IPS DF 6.9 (cell line): ENCODE data around the gene TRANK1.
"Not testable (repeated sequence)": the region's sequence is repeated elsewhere in the genome, so short reads cannot be mapped to it uniquely, and the experiment has no call there.

ENCODE experiments used
- DNase-seq: peaks from one replicate; pipeline ENCODE4 v3.0.0-alpha.2; 2013; ENCODE audit warnings: low read depth, low spot score
- H3K27ac ChIP-seq: one replicate; pipeline ENCODE4 v1.5.1; 2013; ENCODE audit warnings: low read length, control low read depth
- H3K27me3 ChIP-seq: 2 replicates; pipeline ENCODE4 v1.6.1; 2013; ENCODE audit warnings: mild to moderate bottlenecking, low read length; ENCODE audit not compliant: control insufficient read depth, insufficient read depth
- H3K36me3 ChIP-seq: 2 replicates; pipeline ENCODE4 v1.6.1; 2013; ENCODE audit warnings: low read length; ENCODE audit not compliant: control insufficient read depth, insufficient read depth
- H3K4me1 ChIP-seq: 2 replicates; pipeline ENCODE4 v1.6.1; 2013; ENCODE audit warnings: low read length; ENCODE audit not compliant: control insufficient read depth, insufficient read depth
- H3K4me3 ChIP-seq: 2 replicates; pipeline ENCODE4 v1.5.1; 2013; ENCODE audit warnings: mild to moderate bottlenecking, low read length
- H3K9me3 ChIP-seq: 2 replicates; pipeline ENCODE4 v1.6.1; 2013; ENCODE audit warnings: low read length, inconsistent platforms; ENCODE audit not compliant: control insufficient read depth, insufficient read depth
- WGBS: extraction: QIAGEN DNeasy Blood & Tissue Kit; methylation state at CpG from one replicate; pipeline ENCODE4 v1.1.7; 2013; ENCODE audit warnings: mixed read lengths, missing lambda C conversion rate; ENCODE audit not compliant: insufficient read length, insufficient coverage; 5-methylcytosine and 5-hydroxymethylcytosine counted together

The TRANK1 gene

DNA sequence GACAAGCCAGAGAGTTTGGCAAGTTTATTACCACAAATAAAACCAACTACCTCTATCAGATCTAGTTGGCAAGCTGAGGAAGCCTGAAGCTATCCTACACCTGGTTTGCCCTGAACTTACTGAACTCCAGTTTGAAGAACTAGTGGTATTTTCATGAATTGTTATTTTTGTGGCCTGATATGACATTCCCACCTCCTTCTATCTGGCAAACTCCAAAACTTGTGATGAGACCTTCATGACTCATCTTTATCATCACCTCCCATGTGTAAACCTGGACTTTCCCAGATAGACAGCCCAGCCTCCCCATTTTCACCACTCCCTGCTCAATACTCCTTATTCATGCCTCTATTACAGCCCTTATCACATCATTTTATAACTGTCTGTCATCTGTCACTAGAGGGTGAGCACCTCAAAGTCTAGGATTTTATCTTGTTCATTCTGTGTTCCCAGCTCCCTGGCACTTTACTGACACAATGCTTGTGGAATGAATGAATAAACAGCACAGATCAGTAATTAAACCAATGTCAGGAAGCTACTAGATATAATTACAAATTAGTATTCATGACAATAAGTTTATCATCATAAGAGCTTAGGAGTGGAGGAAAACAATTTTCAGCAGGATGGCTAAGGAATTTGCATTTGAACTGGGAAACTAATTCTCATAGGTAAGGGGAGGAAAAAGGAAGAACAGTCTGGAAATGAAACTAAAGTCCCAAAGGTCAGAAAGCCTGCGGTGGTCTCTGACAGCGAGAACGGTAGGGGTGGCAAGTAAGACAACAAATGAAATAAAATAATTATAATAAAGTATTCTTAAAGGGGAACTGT, 13.2 kb upstream of the TRANK1 start:
- no peaks in the 10 kb centered on the region for H3K36me3 ChIP-seq
- H3K4me3 ChIP-seq = no peak overlapping the region
- no peaks in the 10 kb centered on the region for H3K9me3 ChIP-seq
- H3K27me3 ChIP-seq = no peaks in the 10 kb centered on the region
- H3K4me1 ChIP-seq = no peaks in the 10 kb centered on the region
- H3K27ac ChIP-seq = no peak overlapping the region
- no CpG with 5 or more reads among the region's 3 CpGs for WGBS
- no peak for DNase-seq

DNA sequence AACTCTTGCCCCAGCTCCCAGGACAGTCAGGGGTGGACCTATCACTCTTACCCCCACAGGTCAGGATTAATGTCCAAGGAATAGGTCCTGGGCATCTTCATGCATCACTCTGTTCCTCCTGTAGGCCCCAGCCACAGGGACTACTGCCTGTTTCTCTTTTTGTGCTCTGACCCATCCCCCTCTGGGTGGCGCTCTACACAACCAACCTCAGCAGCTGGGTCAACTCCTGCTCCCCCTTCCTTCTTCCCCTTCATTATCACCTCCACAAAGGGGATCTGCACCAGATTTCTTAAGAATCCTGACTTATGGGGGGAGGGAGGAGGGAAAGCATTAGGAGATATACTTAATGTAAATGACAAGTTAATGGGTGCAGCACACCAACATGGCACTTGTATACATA, 12.2 kb upstream of the TRANK1 start:
- no peak overlapping the region for H3K27ac ChIP-seq
- H3K4me3 ChIP-seq = no peak overlapping the region
- H3K9me3 ChIP-seq = no peaks in the 10 kb centered on the region
- no CpG with 5 or more reads among the region's 1 CpG for WGBS
- H3K27me3 ChIP-seq = no peaks in the 10 kb centered on the region
- H3K4me1 ChIP-seq = no peaks in the 10 kb centered on the region
- H3K36me3 ChIP-seq = no peaks in the 10 kb centered on the region
- DNase-seq = no peak

DNA sequence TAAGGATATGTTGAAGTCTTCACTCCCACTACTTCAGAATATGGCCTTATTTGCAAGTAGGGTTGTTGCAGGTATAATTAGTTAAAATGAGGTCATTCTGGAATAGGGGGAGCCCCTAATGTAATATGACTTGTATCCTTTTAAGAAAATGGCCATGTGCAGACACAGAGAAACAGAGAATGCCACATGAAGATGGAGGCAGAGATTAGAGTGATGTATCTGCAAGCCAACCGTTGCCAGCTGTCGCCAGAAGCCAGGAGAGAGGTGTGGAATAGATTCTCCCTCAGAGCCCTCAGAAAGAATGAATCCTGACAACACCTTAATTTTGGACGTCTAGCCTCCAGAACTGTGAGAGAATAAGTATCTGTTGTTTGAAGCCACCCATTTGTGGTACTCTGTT, 11.3 kb upstream of the TRANK1 start:
- Histone ChIP-seq H3K4me3 (no peak overlapping the region), H3K27me3 (no peaks in the 10 kb centered on the region), H3K9me3 (no peaks in the 10 kb centered on the region), H3K36me3 (no peaks in the 10 kb centered on the region), H3K27ac (no peak overlapping the region), H3K4me1 (no peaks in the 10 kb centered on the region)
- WGBS = no CpG with 5 or more reads among the region's 3 CpGs
- no peak for DNase-seq

DNA sequence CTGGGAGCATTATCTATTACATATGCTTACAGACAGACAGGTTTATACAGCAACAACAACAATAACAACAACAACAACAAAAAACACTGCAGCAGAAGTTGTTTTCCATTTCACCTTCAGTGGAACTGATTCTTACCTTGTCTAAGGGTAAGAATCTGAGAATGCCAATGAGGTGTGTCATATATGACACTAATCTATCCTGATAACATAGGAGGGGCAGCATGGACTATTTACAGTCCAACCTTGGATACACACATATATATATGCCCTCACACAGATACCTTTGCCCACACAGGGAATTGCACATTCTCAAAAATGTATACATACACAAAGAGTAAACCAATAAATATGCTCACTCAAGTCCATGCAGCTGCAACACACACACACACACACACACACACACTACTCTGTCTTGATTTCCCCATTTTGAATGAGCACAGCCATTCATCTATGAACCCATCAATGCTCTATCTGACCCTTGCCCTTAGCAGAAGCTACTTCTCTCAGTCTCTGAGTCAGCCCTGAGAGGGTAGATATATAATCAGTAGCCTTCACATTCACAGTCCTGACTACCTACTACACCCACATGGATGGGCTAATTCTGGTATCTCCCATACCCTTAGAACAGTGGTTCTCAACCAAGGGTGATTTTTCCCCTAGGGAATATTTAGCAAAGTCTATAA, 9.7 kb upstream of the TRANK1 start:
- no peaks in the 10 kb centered on the region for H3K27me3 ChIP-seq
- no peaks in the 10 kb centered on the region for H3K36me3 ChIP-seq
- no peaks in the 10 kb centered on the region for H3K4me1 ChIP-seq
- no peak overlapping the region for H3K27ac ChIP-seq
- H3K9me3 ChIP-seq = no peaks in the 10 kb centered on the region
- no peak overlapping the region for H3K4me3 ChIP-seq
- no peak for DNase-seq

DNA sequence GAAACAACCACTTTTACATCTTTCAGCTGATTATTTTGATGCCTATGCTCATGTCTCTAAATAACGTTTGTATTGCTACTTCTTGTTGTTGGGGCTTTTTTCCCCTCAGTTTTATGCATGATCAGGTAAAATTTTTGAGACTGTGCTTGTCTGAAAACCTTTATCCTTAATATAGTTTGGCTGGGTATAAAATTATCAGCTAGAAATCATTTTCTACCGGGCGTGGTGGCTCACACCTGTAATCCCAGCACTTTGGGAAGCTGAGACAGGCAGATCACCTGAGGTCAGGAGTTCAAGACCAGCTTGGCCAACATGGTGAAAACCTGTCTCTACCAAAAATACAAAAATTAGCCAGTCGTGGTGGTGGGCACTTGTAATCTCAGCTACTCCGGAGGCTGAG, 3.0 kb upstream of the TRANK1 start:
- WGBS = no CpG with 5 or more reads among the region's 5 CpGs
- H3K4me3 ChIP-seq, H3K27ac ChIP-seq, H3K36me3 ChIP-seq, H3K4me1 ChIP-seq, H3K27me3 ChIP-seq, DNase-seq, H3K9me3 ChIP-seq: not testable (repeated sequence)

DNA sequence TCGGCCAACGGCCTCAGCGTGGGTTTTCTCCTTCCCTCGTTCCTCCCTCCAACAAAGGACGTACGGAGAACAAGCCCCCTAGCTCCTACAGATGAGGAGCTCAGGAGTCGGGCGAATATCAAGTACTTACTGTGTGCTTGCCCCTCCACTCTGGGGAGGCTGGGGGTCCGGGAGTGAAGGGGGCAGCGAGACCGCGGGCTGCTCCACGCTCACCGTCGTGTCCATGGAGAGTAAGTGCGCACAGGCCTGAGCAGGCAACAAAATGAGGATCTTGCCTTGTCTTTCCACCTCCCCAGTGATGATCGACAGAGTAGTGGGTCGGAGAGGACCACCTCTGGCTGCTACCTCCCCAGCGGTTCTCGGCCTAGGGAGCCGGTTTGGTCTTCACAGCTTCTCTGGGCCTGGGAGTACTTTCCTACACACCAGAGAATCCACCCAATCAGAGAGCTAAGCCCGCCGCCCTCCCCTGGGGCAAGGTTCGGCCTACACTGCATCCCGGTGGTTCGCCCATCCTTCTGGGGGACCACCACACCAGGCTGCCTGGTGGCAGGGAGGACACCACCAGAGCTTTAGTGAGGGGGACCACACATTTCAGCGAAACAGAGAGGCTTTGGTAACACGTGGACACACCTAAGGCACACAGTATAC, 603 bp upstream of the TRANK1 start:
- Histone ChIP-seq H3K27ac (no peak overlapping the region), H3K9me3 (no peaks in the 10 kb centered on the region), H3K4me3 (peak overlapping the region; percentile 72; the same call in 1 of the 2 replicates), H3K4me1 (no peaks in the 10 kb centered on the region), H3K27me3 (peaks cover 7% of the 10 kb centered on the region; the same call in 1 of the 2 replicates), H3K36me3 (no peaks in the 10 kb centered on the region)
- WGBS = no CpG with 5 or more reads among the region's 28 CpGs
- DNase-seq = no peak

DNA sequence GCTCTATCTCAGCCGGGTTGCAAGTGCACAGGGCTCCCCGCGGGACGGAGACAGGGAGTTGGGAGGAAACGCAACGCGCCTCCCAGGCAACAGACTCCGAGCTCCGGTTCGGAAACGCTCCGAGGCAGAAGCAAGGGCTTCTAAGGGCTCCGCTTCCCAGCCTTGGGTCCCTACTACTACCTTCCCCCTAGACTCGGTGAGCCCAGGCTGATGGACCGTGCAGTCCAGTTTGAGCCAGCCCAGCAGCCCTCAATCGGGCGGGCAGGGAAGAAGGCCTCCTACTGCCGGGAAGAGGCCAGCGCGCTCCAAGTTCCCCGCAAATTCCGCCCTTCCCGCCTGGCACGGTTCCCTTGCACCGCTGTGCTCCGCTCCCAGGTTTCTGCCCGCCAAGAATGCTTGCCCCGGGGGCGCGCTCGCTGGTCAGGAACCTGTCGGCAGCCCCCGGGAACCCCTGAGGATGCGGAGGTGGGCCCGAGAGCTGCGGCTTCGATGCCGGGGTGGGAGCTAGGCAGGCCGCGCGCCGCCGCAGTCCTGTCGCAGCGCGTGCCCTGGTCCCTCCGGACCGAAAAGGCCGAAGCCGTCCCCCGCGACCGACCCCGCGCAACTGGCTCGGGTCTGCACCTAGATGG, 728 bp downstream of the TRANK1 start:
- WGBS = no CpG with 5 or more reads among the region's 56 CpGs
- H3K27ac ChIP-seq = no peak overlapping the region
- H3K9me3 ChIP-seq = no peaks in the 10 kb centered on the region
- H3K36me3 ChIP-seq = no peaks in the 10 kb centered on the region
- H3K27me3 ChIP-seq = peaks cover 7% of the 10 kb centered on the region; the same call in 1 of the 2 replicates
- no peak for DNase-seq
- peak overlapping the region; percentile 72 for H3K4me3 ChIP-seq
- H3K4me1 ChIP-seq = no peaks in the 10 kb centered on the region

DNA sequence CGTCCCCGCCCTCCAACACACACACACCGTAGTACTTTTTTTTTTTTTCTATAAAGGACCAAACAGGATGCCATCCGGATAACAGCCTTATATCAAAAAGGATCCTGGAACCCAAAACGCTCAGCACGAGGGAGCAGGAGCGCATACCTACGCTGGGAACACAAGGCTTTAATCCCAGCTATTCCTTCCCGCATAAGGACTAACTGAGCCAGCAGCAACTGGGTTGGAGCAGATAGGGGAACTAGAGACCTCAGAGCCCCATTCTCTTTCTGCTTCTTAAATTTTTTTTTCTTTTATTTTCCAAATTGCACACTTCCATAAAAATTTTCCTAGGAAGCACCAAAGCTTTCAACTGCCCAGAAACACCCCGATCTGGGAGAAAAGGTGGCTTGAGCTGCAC, 1.3 kb downstream of the TRANK1 start:
- DNase-seq = no peak
- Histone ChIP-seq H3K36me3 (no peaks in the 10 kb centered on the region), H3K27ac (no peak overlapping the region), H3K27me3 (peaks cover 7% of the 10 kb centered on the region; the same call in 1 of the 2 replicates), H3K4me1 (no peaks in the 10 kb centered on the region), H3K4me3 (peak overlapping the region; percentile 72; the same call in 1 of the 2 replicates), H3K9me3 (no peaks in the 10 kb centered on the region)
- WGBS = no CpG with 5 or more reads among the region's 10 CpGs

DNA sequence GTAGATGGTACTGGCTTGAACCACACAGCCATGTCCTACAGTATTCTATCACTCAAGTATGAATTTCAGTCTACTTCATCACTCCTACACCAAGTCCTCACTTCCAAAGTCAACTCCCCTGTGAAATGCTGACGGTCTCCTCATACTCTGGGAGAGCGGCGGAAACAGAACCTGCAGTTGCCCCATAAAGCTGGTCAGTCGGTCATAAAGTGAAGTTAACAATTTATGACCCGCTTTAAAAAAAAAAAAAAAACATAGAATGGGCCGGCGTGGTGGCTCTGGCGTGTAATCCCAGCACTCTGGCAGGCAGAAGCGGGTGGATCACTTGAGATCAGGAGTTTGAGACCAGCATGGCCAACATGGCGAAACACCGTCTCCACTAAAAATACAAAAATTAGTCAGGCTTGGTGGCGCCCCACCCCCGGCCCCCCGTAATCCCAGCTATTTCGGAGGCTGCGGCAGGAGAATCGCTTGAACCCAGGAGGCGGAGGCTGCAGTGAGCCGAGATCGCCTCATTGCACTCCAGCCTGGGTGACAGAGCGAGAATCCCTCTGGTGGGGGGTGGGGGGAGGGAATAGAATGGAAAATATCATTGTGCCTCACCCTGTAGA, 2.1 kb downstream of the TRANK1 start:
- H3K9me3 ChIP-seq = no peaks in the 10 kb centered on the region
- 0 out of 2 replicates have a peak, but pooled peaks cover 2% of the 10 kb centered on the region for H3K4me1 ChIP-seq
- WGBS = no CpG with 5 or more reads among the region's 21 CpGs
- no peak for DNase-seq
- H3K27ac ChIP-seq = no peak overlapping the region
- no peak overlapping the region for H3K4me3 ChIP-seq
- peaks cover 7% of the 10 kb centered on the region; the same call in 1 of the 2 replicates for H3K27me3 ChIP-seq
- no peaks in the 10 kb centered on the region for H3K36me3 ChIP-seq

DNA sequence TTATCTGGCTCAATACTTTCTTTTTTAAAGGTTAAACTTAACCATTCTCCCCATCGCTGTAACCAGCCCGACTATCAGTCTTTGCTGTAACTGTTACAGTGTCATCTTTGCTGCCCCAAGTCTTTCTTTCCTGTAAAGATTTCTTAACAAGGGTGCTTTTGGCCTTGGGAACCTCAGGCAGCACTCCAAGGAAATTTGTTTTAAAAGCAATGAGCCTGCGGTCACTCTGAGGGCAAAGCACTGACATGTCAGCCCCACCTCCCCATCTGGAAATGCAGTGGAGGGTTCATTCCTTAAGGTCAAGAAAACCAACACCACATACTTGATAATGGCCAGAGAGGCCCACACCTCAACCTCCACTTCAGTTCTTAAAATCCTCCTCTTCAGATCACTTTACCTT, 3.2 kb downstream of the TRANK1 start:
- Histone ChIP-seq H3K27me3 (peaks cover 7% of the 10 kb centered on the region; the same call in 1 of the 2 replicates), H3K36me3 (no peaks in the 10 kb centered on the region), H3K4me3 (no peak overlapping the region), H3K4me1 (0 out of 2 replicates have a peak, but pooled peaks cover 2% of the 10 kb centered on the region), H3K9me3 (no peaks in the 10 kb centered on the region), H3K27ac (no peak overlapping the region)
- no peak for DNase-seq
- WGBS = no CpG with 5 or more reads among the region's 3 CpGs
